Activated CD8-positive, alpha-beta memory T cell treated with anti-CD3 and anti-CD28 coated beads, Interleukin-2, amount 50 U/mL, for 4 hours (primary cell): ENCODE data around the gene PLAAT4.
"Not testable (repeated sequence)": the region's sequence is repeated elsewhere in the genome, so short reads cannot be mapped to it uniquely, and the experiment has no call there.

Experiments used
- DNase-seq: peaks from one replicate; pipeline ENCODE4 v3.0.0-alpha.2; 2020

The PLAAT4 gene

GRCh38 chr11:63547061-63547460 lies 10.5 kb downstream of the PLAAT4 start:
- DNase-seq = no peak

GRCh38 chr11:63548178-63548577 lies 11.6 kb downstream of the PLAAT4 start:
- no peak for DNase-seq

- no peak for DNase-seq
Observed at GRCh38 chr11:63549411-63549810, 12.8 kb downstream of the PLAAT4 start.

GRCh38 chr11:63550156-63550700 lies 13.6 kb downstream of the PLAAT4 start:
- not testable (repeated sequence) for DNase-seq

GRCh38 chr11:63551091-63551888 lies 14.7 kb downstream of the PLAAT4 start:
- no peak for DNase-seq

- DNase-seq = peak; percentile 43
Observed at GRCh38 chr11:63551889-63552266, 15.3 kb downstream of the PLAAT4 start.

- DNase-seq = no peak
Observed at GRCh38 chr11:63552921-63553320, 16.3 kb downstream of the PLAAT4 start.

- DNase-seq = peak; percentile 57
Observed at GRCh38 chr11:63553759-63554158, 17.2 kb downstream of the PLAAT4 start.

GRCh38 chr11:63554877-63555223 lies 18.2 kb downstream of the PLAAT4 start:
- DNase-seq = no peak

GRCh38 chr11:63556404-63557013 lies 19.9 kb downstream of the PLAAT4 start:
- no peak for DNase-seq

GRCh38 chr11:63557570-63557969 lies 21.0 kb downstream of the PLAAT4 start:
- DNase-seq = no peak

- no peak for DNase-seq
Observed at GRCh38 chr11:63558459-63559157, 22.0 kb downstream of the PLAAT4 start.

GRCh38 chr11:63560506-63561180 lies 24.0 kb downstream of the PLAAT4 start:
- DNase-seq = peak; percentile 36

GRCh38 chr11:63563201-63564055 lies 26.8 kb downstream of the PLAAT4 start, which contains the start of gene PLAAT2:
Gene PLAAT2 (minus strand): TSS chr11:63563379. CDS start chr11:63563324, 55 bp downstream.
- no peak for DNase-seq

- DNase-seq = no peak
Observed at GRCh38 chr11:63564056-63564774, 27.6 kb downstream of the PLAAT4 start.

- no peak for DNase-seq
Observed at GRCh38 chr11:63564784-63565350, 28.3 kb downstream of the PLAAT4 start.

- DNase-seq = peak; percentile 36
Observed at GRCh38 chr11:63567044-63567840, 30.6 kb downstream of the PLAAT4 start.

- no peak for DNase-seq
Observed at GRCh38 chr11:63569570-63569969, 33.0 kb downstream of the PLAAT4 start.

- DNase-seq = no peak
Observed at GRCh38 chr11:63572026-63572688, 35.5 kb downstream of the PLAAT4 start.
